WTC11 (cell line): ENCODE results near the gene GSPT1. TPM values are rescaled to one million over a fixed set of nuclear protein-coding genes. Genes with fewer than 3 reads are reported as not detected.

Source experiments
- ATAC-seq: fragments of 200-7000 bp; cut with Tn5 transposase; 2 replicates; pipeline ENCODE4 v1.10.0; 2021; ENCODE audit warnings: mild to moderate bottlenecking, moderate library complexity
- CTCF ChIA-PET: fragments of 300-600 bp; sonication (Branson Sonifier 250); formaldehyde crosslinking; loops from one replicate; lab custom pipeline; 2021; ENCODE audit warnings: antibody characterized with exemption; lab: Charles Lee
- POLR2A ChIA-PET: fragments of 350-600 bp; sonication (Branson Sonifier 250); formaldehyde crosslinking; loops from one replicate; lab custom pipeline; 2021; ENCODE audit warnings: antibody characterized with exemption; lab: Charles Lee
- DNase-seq: peaks from one replicate; pipeline ENCODE4 v3.0.0; 2021; ENCODE audit warnings: low spot score
- H3K27ac Mint-ChIP-seq: 2 replicates; pipeline ENCODE4 v1.8.0; 2021; ENCODE audit warnings: mixed read lengths
- H3K27me3 Mint-ChIP-seq: 2 replicates; pipeline ENCODE4 v1.8.0; 2021; ENCODE audit warnings: low read depth, mild to moderate bottlenecking, moderate library complexity, mixed read lengths
- H3K36me3 Mint-ChIP-seq: 2 replicates; pipeline ENCODE4 v1.8.0; 2021; ENCODE audit warnings: mixed read lengths
- H3K4me1 Mint-ChIP-seq: 2 replicates; pipeline ENCODE4 v1.8.0; 2022; ENCODE audit warnings: mixed read lengths
- H3K4me3 Mint-ChIP-seq: 2 replicates; pipeline ENCODE4 v1.8.0; 2021; ENCODE audit warnings: mild to moderate bottlenecking, moderate library complexity, mixed read lengths
- H3K9me3 Mint-ChIP-seq: 2 replicates; pipeline ENCODE4 v1.8.0; 2021; ENCODE audit warnings: mixed read lengths
- CTCF ChIP-seq: fragments of 200-600 bp; IDR thresholded peaks from 2 replicates; pipeline ENCODE4 v1.8.0; 2022; ENCODE audit warnings: antibody characterized with exemption
- E2F5 ChIP-seq: sonication (generic); formaldehyde crosslinking; IDR thresholded peaks from 2 replicates; pipeline ENCODE4 v1.8.1; 2022; ENCODE audit warnings: mild to moderate bottlenecking, moderate library complexity, missing genetic modification reagents
- EMX1 ChIP-seq: fragments of 250-450 bp; sonication (Bioruptor Pico); IDR thresholded peaks from 2 replicates; pipeline ENCODE4 v1.8.0; 2021; ENCODE audit warnings: mild to moderate bottlenecking
- ETV6 ChIP-seq: sonication (generic); formaldehyde crosslinking; IDR thresholded peaks from 2 replicates; pipeline ENCODE4 v1.8.1; 2022; ENCODE audit warnings: mild to moderate bottlenecking, missing genetic modification reagents
- HMGXB4 ChIP-seq: sonication (generic); formaldehyde crosslinking; IDR thresholded peaks from 2 replicates; pipeline ENCODE4 v1.8.1; 2023; ENCODE audit warnings: mild to moderate bottlenecking, moderate library complexity, missing genetic modification reagents
- KAT7 ChIP-seq: sonication (generic); formaldehyde crosslinking; IDR thresholded peaks from 2 replicates; pipeline ENCODE4 v1.8.1; 2023; ENCODE audit warnings: missing genetic modification reagents, mild to moderate bottlenecking, borderline replicate concordance
- MXD4 ChIP-seq: fragments of 250-450 bp; sonication (Bioruptor Pico); IDR thresholded peaks from 2 replicates; pipeline ENCODE4 v1.8.0; 2021; ENCODE audit warnings: mild to moderate bottlenecking, moderate library complexity, borderline replicate concordance
- NFATC4 ChIP-seq: fragments of 250-450 bp; sonication (Bioruptor Pico); IDR thresholded peaks from 2 replicates; pipeline ENCODE4 v1.9.0; 2021; ENCODE audit warnings: mild to moderate bottlenecking
- NR1H2 ChIP-seq: sonication (generic); formaldehyde crosslinking; IDR thresholded peaks from 2 replicates; pipeline ENCODE4 v1.9.0; 2021; ENCODE audit warnings: mild to moderate bottlenecking, moderate library complexity, missing genetic modification reagents
- RELA ChIP-seq: sonication (generic); formaldehyde crosslinking; IDR thresholded peaks from 2 replicates; pipeline ENCODE4 v1.8.1; 2022; ENCODE audit warnings: missing genetic modification reagents, mild to moderate bottlenecking, borderline replicate concordance
- TEAD1 ChIP-seq: sonication (generic); formaldehyde crosslinking; IDR thresholded peaks from 2 replicates; pipeline ENCODE4 v1.8.0; 2022; ENCODE audit warnings: mild to moderate bottlenecking, missing genetic modification reagents
- ZNF138 ChIP-seq: sonication (generic); formaldehyde crosslinking; conservative IDR thresholded peaks from 2 replicates; pipeline ENCODE4 v1.8.1; 2022; ENCODE audit warnings: mild to moderate bottlenecking, moderate library complexity, missing genetic modification reagents
- ZNF232 ChIP-seq: sonication (generic); formaldehyde crosslinking; IDR thresholded peaks from 2 replicates; pipeline ENCODE4 v1.8.0; 2022; ENCODE audit warnings: mild to moderate bottlenecking, missing genetic modification reagents
- ZNF317 ChIP-seq: sonication (generic); formaldehyde crosslinking; IDR thresholded peaks from 2 replicates; pipeline ENCODE4 v1.8.1; 2023; ENCODE audit warnings: low read depth, mild to moderate bottlenecking, moderate library complexity, missing genetic modification reagents, borderline replicate concordance
- ZNF396 ChIP-seq: fragments of 250-450 bp; sonication (Bioruptor Pico); IDR thresholded peaks from 2 replicates; pipeline ENCODE4 v1.8.0; 2021; ENCODE audit warnings: mild to moderate bottlenecking, moderate library complexity, borderline replicate concordance
- ZNF671 ChIP-seq: fragments of 250-450 bp; sonication (Bioruptor Pico); IDR thresholded peaks from 2 replicates; pipeline ENCODE4 v1.8.0; 2021; ENCODE audit warnings: mild to moderate bottlenecking
- total RNA-seq: library from RNA; stranded (reverse); gene quantifications from 3 replicates; pipeline ENCODE4 v1.2.3, GENCODE V29; 2021
- TF ChIP-seq, protein P1 (sequence below): fragments of 250-450 bp; sonication (Bioruptor Pico); IDR thresholded peaks from 2 replicates; pipeline ENCODE4 v1.9.0; 2021; ENCODE audit warnings: mild to moderate bottlenecking
- TF ChIP-seq, protein P2 (sequence below): sonication (generic); formaldehyde crosslinking; IDR thresholded peaks from 2 replicates; pipeline ENCODE4 v1.8.0; 2022; ENCODE audit warnings: mild to moderate bottlenecking, missing genetic modification reagents
- TF ChIP-seq, protein P3 (sequence below): sonication (generic); formaldehyde crosslinking; IDR thresholded peaks from 2 replicates; pipeline ENCODE4 v1.8.1; 2022; ENCODE audit warnings: low read depth, mild to moderate bottlenecking, moderate library complexity, missing genetic modification reagents, borderline replicate concordance

Gene GSPT1
- total RNA-seq, 1 experiment from 2014 or later: 190 TPM

GRCh38 chr16:11892761-11893160 lies 23.0 kb downstream of the GSPT1 start (continued):
- no peak for TF ChIP-seq E2F5 (CRISPR knock-in tag)

GRCh38 chr16:11890231-11890965 lies 25.4 kb downstream of the GSPT1 start:
- CTCF ChIA-PET: interaction anchor here (2.1 kb wide), 1 partner anchor 16 kb away, joined by 4 read pairs; no protein-coding TSS in a partner anchor
- Mint-ChIP-seq H3K27ac (no peak overlapping the region), H3K36me3 (peaks cover 66% of the 10 kb centered on the region)

DNA sequence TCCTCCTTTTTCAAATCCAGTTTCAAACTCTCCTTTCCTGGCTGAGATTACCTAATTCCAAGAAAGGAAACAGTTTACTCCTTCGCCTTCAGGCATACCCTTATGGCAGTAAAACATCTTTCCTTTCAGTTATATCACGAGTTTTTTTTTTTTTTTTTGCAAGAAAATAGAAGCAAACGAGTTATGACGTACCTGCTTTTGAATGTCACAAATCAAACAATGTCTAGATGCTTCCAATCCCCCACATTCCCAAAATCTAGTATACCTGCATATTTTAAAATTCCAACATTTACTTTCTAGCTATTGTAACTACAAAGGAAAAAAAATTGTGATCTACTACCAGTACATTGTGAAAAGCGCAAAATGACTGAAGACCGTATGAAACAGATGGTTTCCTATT lies 28.9 kb downstream of the GSPT1 start:
- H3K4me3 Mint-ChIP-seq: no peak overlapping the region
- ATAC-seq (no peak), DNase-seq (no peak)
- H3K27ac Mint-ChIP-seq: no peak overlapping the region
- peaks cover 70% of the 10 kb centered on the region for H3K36me3 Mint-ChIP-seq
- ChIA-PET CTCF (no interaction called here), POLR2A (no interaction called here)
- H3K27me3 Mint-ChIP-seq: no peaks in the 10 kb centered on the region
- TF ChIP-seq, protein P1, sequence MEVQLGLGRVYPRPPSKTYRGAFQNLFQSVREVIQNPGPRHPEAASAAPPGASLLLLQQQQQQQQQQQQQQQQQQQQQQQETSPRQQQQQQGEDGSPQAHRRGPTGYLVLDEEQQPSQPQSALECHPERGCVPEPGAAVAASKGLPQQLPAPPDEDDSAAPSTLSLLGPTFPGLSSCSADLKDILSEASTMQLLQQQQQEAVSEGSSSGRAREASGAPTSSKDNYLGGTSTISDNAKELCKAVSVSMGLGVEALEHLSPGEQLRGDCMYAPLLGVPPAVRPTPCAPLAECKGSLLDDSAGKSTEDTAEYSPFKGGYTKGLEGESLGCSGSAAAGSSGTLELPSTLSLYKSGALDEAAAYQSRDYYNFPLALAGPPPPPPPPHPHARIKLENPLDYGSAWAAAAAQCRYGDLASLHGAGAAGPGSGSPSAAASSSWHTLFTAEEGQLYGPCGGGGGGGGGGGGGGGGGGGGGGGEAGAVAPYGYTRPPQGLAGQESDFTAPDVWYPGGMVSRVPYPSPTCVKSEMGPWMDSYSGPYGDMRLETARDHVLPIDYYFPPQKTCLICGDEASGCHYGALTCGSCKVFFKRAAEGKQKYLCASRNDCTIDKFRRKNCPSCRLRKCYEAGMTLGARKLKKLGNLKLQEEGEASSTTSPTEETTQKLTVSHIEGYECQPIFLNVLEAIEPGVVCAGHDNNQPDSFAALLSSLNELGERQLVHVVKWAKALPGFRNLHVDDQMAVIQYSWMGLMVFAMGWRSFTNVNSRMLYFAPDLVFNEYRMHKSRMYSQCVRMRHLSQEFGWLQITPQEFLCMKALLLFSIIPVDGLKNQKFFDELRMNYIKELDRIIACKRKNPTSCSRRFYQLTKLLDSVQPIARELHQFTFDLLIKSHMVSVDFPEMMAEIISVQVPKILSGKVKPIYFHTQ (CRISPR knock-in tag): no peak
- TF ChIP-seq ZNF138 (CRISPR knock-in tag): no peak
- no peak for TF ChIP-seq ZNF671 (CRISPR knock-in tag)
- TF ChIP-seq MXD4 (CRISPR knock-in tag): no peak
- no peak for TF ChIP-seq RELA (CRISPR knock-in tag)
- no peak for TF ChIP-seq EMX1 (CRISPR knock-in tag)
- TF ChIP-seq, protein P2, sequence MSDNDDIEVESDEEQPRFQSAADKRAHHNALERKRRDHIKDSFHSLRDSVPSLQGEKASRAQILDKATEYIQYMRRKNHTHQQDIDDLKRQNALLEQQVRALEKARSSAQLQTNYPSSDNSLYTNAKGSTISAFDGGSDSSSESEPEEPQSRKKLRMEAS (CRISPR knock-in tag): no peak
- no peak for TF ChIP-seq NR1H2 (CRISPR knock-in tag)
- TF ChIP-seq ZNF396 (CRISPR knock-in tag): no peak
- no peak for TF ChIP-seq KAT7 (CRISPR knock-in tag)
- no peak for TF ChIP-seq E2F5 (CRISPR knock-in tag)
- no peak for TF ChIP-seq ZNF232 (CRISPR knock-in tag)
- H3K4me1 Mint-ChIP-seq: no peaks in the 10 kb centered on the region
- H3K9me3 Mint-ChIP-seq: no peaks in the 10 kb centered on the region

More at GRCh38 chr16:11890231-11890965, 25.4 kb downstream of the GSPT1 start:
- Mint-ChIP-seq H3K9me3 (no peaks in the 10 kb centered on the region), H3K4me1 (no peaks in the 10 kb centered on the region), H3K4me3 (no peak overlapping the region), H3K27me3 (no peaks in the 10 kb centered on the region)
- DNase-seq: no peak
- TF ChIP-seq HMGXB4 (CRISPR knock-in tag) (no peak), CTCF (no peak), NFATC4 (CRISPR knock-in tag) (no peak), EMX1 (CRISPR knock-in tag) (no peak), ZNF317 (no peak), ETV6 (CRISPR knock-in tag) (no peak), TEAD1 (CRISPR knock-in tag) (no peak)
- TF ChIP-seq, protein P3, sequence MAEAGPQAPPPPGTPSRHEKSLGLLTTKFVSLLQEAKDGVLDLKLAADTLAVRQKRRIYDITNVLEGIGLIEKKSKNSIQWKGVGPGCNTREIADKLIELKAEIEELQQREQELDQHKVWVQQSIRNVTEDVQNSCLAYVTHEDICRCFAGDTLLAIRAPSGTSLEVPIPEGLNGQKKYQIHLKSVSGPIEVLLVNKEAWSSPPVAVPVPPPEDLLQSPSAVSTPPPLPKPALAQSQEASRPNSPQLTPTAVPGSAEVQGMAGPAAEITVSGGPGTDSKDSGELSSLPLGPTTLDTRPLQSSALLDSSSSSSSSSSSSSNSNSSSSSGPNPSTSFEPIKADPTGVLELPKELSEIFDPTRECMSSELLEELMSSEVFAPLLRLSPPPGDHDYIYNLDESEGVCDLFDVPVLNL: no peak
- ATAC-seq: no peak
- POLR2A ChIA-PET: no interaction called here
